HepG2 (cell line): ENCODE results near the gene PREX1. TPM values are rescaled to one million over a fixed set of nuclear protein-coding genes. Genes with fewer than 3 reads are reported as not detected.

Source experiments
- ATAC-seq: fragments of 200-7000 bp; cut with Tn5 transposase; 3 replicates; pipeline ENCODE4 v1.9.1; 2020; ENCODE audit warnings: mild to moderate bottlenecking, moderate library complexity
- BruUV-seq: library from RNA; stranded (reverse); fragments of 400-500 nt; replicated peaks from 2 replicates; lab custom pipeline; 2021; lab: Mats Ljungman, UMichigan
- CTCF ChIA-PET: fragments of 300-600 bp; formaldehyde crosslinking; extraction: SDS; loops from one replicate; lab custom pipeline; 2021; ENCODE audit warnings: low total read pairs, inconsistent platforms, low intra/inter-chr PET ratio; lab: Yijun Ruan, JAX
- POLR2A ChIA-PET: fragments of 350-600 bp; sonication (Branson Sonifier 250); formaldehyde crosslinking; loops from one replicate; lab custom pipeline; 2020; ENCODE audit warnings: antibody characterized with exemption, inconsistent platforms; lab: Yijun Ruan, JAX
- DNase-seq: peaks from one replicate; pipeline ENCODE4 v3.0.0-alpha.2; 2015; ENCODE audit warnings: low spot score
- FAIRE-seq: peaks from 3 replicates; lab custom pipeline; 2011; peaks lifted over from hg19 to GRCh38; lab: Jason Lieb, UNC
- H2AFZ ChIP-seq: one replicate; pipeline ENCODE4 v1.6.1; 2011; ENCODE audit warnings: low read length, inconsistent platforms
- H3K27ac ChIP-seq: fragments of 300-600 bp; 3 replicates; pipeline ENCODE4 v1.8.0; 2011; ENCODE audit warnings: mixed run types, mild to moderate bottlenecking, mixed read lengths, low read length, inconsistent platforms; ENCODE audit not compliant: insufficient read depth; ENCODE audit errors: extremely low read length
- H3K27me3 ChIP-seq, 2 experiments: fragments of 200-600 bp in 1 of 2; 2 replicates in 1 of 2; 3 replicates in 1 of 2; pipeline versions ENCODE4 v1.6.0 to v1.8.0; 2011; ENCODE audit warnings: low read length in 2 of 2, mild to moderate bottlenecking in 2 of 2, moderate library complexity in 2 of 2, inconsistent platforms in 1 of 2; ENCODE audit not compliant: insufficient read depth in 2 of 2, control insufficient read depth in 1 of 2
- H3K36me3 ChIP-seq, 2 experiments: fragments of 200-600 bp in 1 of 2; replicated peaks in 1 of 2; 2 replicates in 1 of 2; 3 replicates in 1 of 2; pipeline versions ENCODE4 v1.5.1 to v1.8.0; 2011; ENCODE audit warnings: low read length in 2 of 2, inconsistent platforms in 1 of 2; ENCODE audit not compliant: insufficient read depth in 2 of 2, control insufficient read depth in 1 of 2
- H3K4me1 ChIP-seq: 2 replicates; pipeline ENCODE4 v1.5.1; 2012; ENCODE audit warnings: low read length, inconsistent platforms; ENCODE audit not compliant: insufficient read depth
- H3K4me2 ChIP-seq: 2 replicates; pipeline ENCODE4 v1.6.0; 2011; ENCODE audit warnings: low read depth, low read length, inconsistent platforms
- H3K4me3 ChIP-seq, 3 experiments: fragments of 200-600 bp in 1 of 3; sonication (generic), shearing (Covaris generic) in 1 of 3; replicated peaks in 1 of 3; 2 replicates each; pipeline ENCODE4 v1.5.1; 2011 to 2016; ENCODE audit warnings: low read length in 3 of 3, inconsistent platforms in 2 of 3, low read depth in 2 of 3, mild to moderate bottlenecking in 2 of 3, control low read depth in 1 of 3, mixed read lengths in 1 of 3; ENCODE audit not compliant: insufficient read depth in 1 of 3
- H3K79me2 ChIP-seq: one replicate; pipeline ENCODE4 v1.6.1; 2011; ENCODE audit warnings: low read length, inconsistent platforms; ENCODE audit not compliant: insufficient read depth
- H3K9ac ChIP-seq: 2 replicates; pipeline ENCODE4 v1.6.0; 2011; ENCODE audit warnings: mild to moderate bottlenecking, low read depth, low read length, inconsistent platforms; ENCODE audit not compliant: insufficient read depth
- H3K9me3 ChIP-seq: 2 replicates; pipeline ENCODE4 v1.5.1; 2012; ENCODE audit warnings: mild to moderate bottlenecking, low read length
- H4K20me1 ChIP-seq: 2 replicates; pipeline ENCODE4 v1.6.0; 2011; ENCODE audit warnings: inconsistent platforms, mild to moderate bottlenecking, low read length, moderate library complexity; ENCODE audit not compliant: insufficient read depth
- ATF7 ChIP-seq, 2 experiments: fragments of 450-650 bp in 1 of 2; sonication (generic) in 1 of 2; formaldehyde crosslinking in 1 of 2; IDR thresholded peaks; 2 replicates each; pipeline versions ENCODE4 v1.4.0 to v1.6.1; 2016 to 2020; ENCODE audit warnings: antibody characterized with exemption in 1 of 2, mild to moderate bottlenecking in 1 of 2, missing genetic modification reagents in 1 of 2
- FOXK1 ChIP-seq: sonication (generic); formaldehyde crosslinking; IDR thresholded peaks from 2 replicates; pipeline ENCODE4 v1.4.0; 2020; ENCODE audit warnings: low read depth, missing genetic modification reagents, borderline replicate concordance
- HNRNPUL1 ChIP-seq: fragments of 200-400 bp; formaldehyde crosslinking; IDR thresholded peaks from 2 replicates; pipeline ENCODE4 v1.6.1; 2017; ENCODE audit warnings: low read depth, mild to moderate bottlenecking, low read length, moderate library complexity
- IRX3 ChIP-seq: sonication (generic); formaldehyde crosslinking; IDR thresholded peaks from 2 replicates; pipeline ENCODE4 v1.8.1; 2023; ENCODE audit warnings: mild to moderate bottlenecking, low read depth, missing genetic modification reagents, borderline replicate concordance
- KDM5B ChIP-seq: sonication (generic); formaldehyde crosslinking; IDR thresholded peaks from 2 replicates; pipeline ENCODE4 v1.4.0; 2020; ENCODE audit warnings: missing genetic modification reagents, mild to moderate bottlenecking, borderline replicate concordance
- MATR3 ChIP-seq: sonication (generic); formaldehyde crosslinking; IDR thresholded peaks from 2 replicates; pipeline ENCODE4 v1.4.0; 2020; ENCODE audit warnings: missing genetic modification reagents
- MLLT10 ChIP-seq: sonication (generic); formaldehyde crosslinking; IDR thresholded peaks from 2 replicates; pipeline ENCODE4 v1.4.0; 2020; ENCODE audit warnings: missing genetic modification reagents
- MZF1 ChIP-seq: sonication (generic); formaldehyde crosslinking; IDR thresholded peaks from 2 replicates; pipeline ENCODE4 v1.8.1; 2023; ENCODE audit warnings: mild to moderate bottlenecking, missing genetic modification reagents, borderline replicate concordance
- NFIB ChIP-seq: sonication (generic); formaldehyde crosslinking; IDR thresholded peaks from 2 replicates; pipeline ENCODE4 v1.9.0; 2021; ENCODE audit warnings: missing genetic modification reagents, mild to moderate bottlenecking, borderline replicate concordance
- NONO ChIP-seq, 2 experiments: fragments of 450-650 bp in 1 of 2; sonication (generic) in 1 of 2; formaldehyde crosslinking in 1 of 2; IDR thresholded peaks in 1 of 2; conservative IDR thresholded peaks in 1 of 2; 2 replicates each; pipeline versions ENCODE4 v1.6.1 to v1.8.0; 2017 to 2022; ENCODE audit warnings: mild to moderate bottlenecking in 1 of 2, missing genetic modification reagents in 1 of 2, moderate library complexity in 1 of 2
- PCBP2 ChIP-seq: fragments of 200-400 bp; formaldehyde crosslinking; optimal IDR thresholded peaks from 2 replicates; pipeline ENCODE3; 2018; ENCODE audit warnings: low read length, low read depth; ENCODE audit not compliant: poor library complexity, severe bottlenecking
- SMARCC2 ChIP-seq: fragments of 450-650 bp; IDR thresholded peaks from 2 replicates; pipeline ENCODE4 v1.6.1; 2017; ENCODE audit warnings: antibody characterized with exemption, mild to moderate bottlenecking
- SP1 ChIP-seq, 2 experiments: fragments of 450-650 bp in 1 of 2; sonication (generic) in 1 of 2; formaldehyde crosslinking in 1 of 2; IDR thresholded peaks; 2 replicates each; pipeline versions ENCODE4 v1.4.0 to v1.6.1; 2016 to 2020; ENCODE audit warnings: missing genetic modification reagents in 1 of 2
- ZNF629 ChIP-seq: sonication (generic); formaldehyde crosslinking; conservative IDR thresholded peaks from 2 replicates; pipeline ENCODE4 v1.5.0; 2020; ENCODE audit warnings: missing genetic modification reagents
- ZNF713 ChIP-seq: sonication (generic); formaldehyde crosslinking; IDR thresholded peaks from 2 replicates; pipeline ENCODE4 v1.4.0; 2020; ENCODE audit warnings: mild to moderate bottlenecking, missing genetic modification reagents
- ZNF777 ChIP-seq: sonication (generic); formaldehyde crosslinking; IDR thresholded peaks from 2 replicates; pipeline ENCODE4 v1.4.0; 2020; ENCODE audit warnings: missing genetic modification reagents
- ZNF781 ChIP-seq: sonication (generic); formaldehyde crosslinking; IDR thresholded peaks from 2 replicates; pipeline ENCODE4 v1.5.1; 2020; ENCODE audit warnings: borderline replicate concordance, mild to moderate bottlenecking, missing genetic modification reagents; ENCODE audit errors: not compliant biosample characterization
- WGBS: methylation state at CpG from one replicate; pipeline ENCODE4 v1.1.6; 2017; ENCODE audit warnings: low lambda C conversion rate; 5-methylcytosine and 5-hydroxymethylcytosine counted together
- in situ Hi-C: cut with HindIII; loops from 2 replicates; pipeline ENCODE4 v1.10.0; 2017; ENCODE audit warnings: low pct_unique_long_range_greater_than_20kb; ENCODE audit not compliant: extremely low pct_ligation_motif_present
- intact Hi-C: fragments of 100-400 bp; cut with micrococcal nuclease; formaldehyde crosslinking; loops from one replicate; pipeline ENCODE4 v1.10.0; 2022; ENCODE audit not compliant: unreplicated experiment
- polyA plus RNA-seq, 8 experiments: library from polyadenylated mRNA; depleted of rRNA in 3 of 8; stranded (reverse) in 7 of 8; unstranded in 1 of 8; fragments of >200 nt; fragmentation: Illumina TruSeq in 4 of 8; extraction: Trizol in 4 of 8; gene quantifications; 2 replicates each; pipeline versions ENCODE4 v1.2.1 to v1.2.3, GENCODE V29; 2011 to 2016; ENCODE audit warnings: low read depth in 4 of 8, missing spikeins in 1 of 8, mixed read lengths in 1 of 8; ENCODE audit not compliant: insufficient read depth in 1 of 8
- total RNA-seq, 5 experiments: library from RNA; depleted of rRNA; stranded (reverse); fragments of >200 nt; fragmentation: Illumina TruSeq; extraction: Trizol; gene quantifications; 2 replicates each; pipeline ENCODE4 v1.2.3, GENCODE V29; 2016; ENCODE audit warnings: low read depth in 1 of 5
- TF ChIP-seq, protein P1 (sequence below), 2 experiments: fragments of 450-650 bp in 1 of 2; sonication (generic) in 1 of 2; formaldehyde crosslinking; IDR thresholded peaks; 2 replicates each; pipeline versions ENCODE4 v1.5.0 to v1.8.0; 2020 to 2022; ENCODE audit warnings: mild to moderate bottlenecking in 1 of 2, missing genetic modification reagents in 1 of 2
- TF ChIP-seq, protein P2 (sequence below): IDR thresholded peaks from 2 replicates; pipeline ENCODE4 v1.6.1; 2016

The PREX1 gene
- total and polyA plus RNA-seq, 2 of the 13 experiments (the other 11 are each of a cell fraction or from before 2014, with no cell fraction given), result 0.02 to 0.04 TPM

DNA sequence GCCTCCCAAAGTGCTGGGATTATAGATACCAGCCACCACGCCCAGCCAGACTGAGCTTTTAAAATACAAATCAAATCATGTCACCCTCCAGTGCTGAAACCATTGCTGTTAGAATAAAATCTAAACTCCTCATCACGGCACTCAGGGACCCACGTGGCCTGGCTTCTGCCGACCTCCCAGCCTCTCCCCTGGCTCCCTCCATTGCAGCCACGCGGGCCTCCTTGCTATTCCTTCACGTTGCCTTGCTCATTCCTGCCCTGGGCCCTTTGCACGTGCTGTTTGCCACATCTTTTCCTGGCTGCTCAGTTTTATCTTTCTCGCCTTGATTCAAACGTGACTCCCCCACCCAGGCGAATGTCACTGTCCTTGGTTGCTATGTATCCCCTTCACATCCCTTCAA is 244.6 kb downstream of the PREX1 start:
- H3K36me3 ChIP-seq, result no peaks in the 10 kb centered on the region
- H3K9ac ChIP-seq, result no peak overlapping the region
- intact Hi-C loops (no loop called here), in situ Hi-C loops (no loop called here)
- ATAC-seq, result no peak
- H3K9me3 ChIP-seq, result no peaks in the 10 kb centered on the region
- H3K79me2 ChIP-seq, result no peaks in the 10 kb centered on the region
- ChIA-PET CTCF (no interaction called here), POLR2A (no interaction called here)
- no peak overlapping the region for H3K27ac ChIP-seq
- peaks cover 0 to 15% of the 10 kb centered on the region in 2 experiments; a peak in 3 of 5 replicates for H3K27me3 ChIP-seq
- no peaks in the 10 kb centered on the region for H4K20me1 ChIP-seq
- H3K4me1 ChIP-seq, result peaks cover 19% of the 10 kb centered on the region
- 53% methylated on average over 11 of the region's 11 CpGs for WGBS
- no TSS peak for BruUV-seq
- DNase-seq, result no peak
- H3K4me3 ChIP-seq, result no peak overlapping the region
- TF ChIP-seq, protein P1, sequence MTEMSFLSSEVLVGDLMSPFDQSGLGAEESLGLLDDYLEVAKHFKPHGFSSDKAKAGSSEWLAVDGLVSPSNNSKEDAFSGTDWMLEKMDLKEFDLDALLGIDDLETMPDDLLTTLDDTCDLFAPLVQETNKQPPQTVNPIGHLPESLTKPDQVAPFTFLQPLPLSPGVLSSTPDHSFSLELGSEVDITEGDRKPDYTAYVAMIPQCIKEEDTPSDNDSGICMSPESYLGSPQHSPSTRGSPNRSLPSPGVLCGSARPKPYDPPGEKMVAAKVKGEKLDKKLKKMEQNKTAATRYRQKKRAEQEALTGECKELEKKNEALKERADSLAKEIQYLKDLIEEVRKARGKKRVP (CRISPR knock-in tag; IDR thresholded peaks at IDR 0.05), result no peak
- no peak for TF ChIP-seq PCBP2
- TF ChIP-seq, protein P2, sequence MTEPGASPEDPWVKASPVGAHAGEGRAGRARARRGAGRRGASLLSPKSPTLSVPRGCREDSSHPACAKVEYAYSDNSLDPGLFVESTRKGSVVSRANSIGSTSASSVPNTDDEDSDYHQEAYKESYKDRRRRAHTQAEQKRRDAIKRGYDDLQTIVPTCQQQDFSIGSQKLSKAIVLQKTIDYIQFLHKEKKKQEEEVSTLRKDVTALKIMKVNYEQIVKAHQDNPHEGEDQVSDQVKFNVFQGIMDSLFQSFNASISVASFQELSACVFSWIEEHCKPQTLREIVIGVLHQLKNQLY (CRISPR knock-in tag), result no peak
- H2AFZ ChIP-seq, result no peak overlapping the region
- H3K4me2 ChIP-seq, result no peak overlapping the region
- no peak for FAIRE-seq

DNA sequence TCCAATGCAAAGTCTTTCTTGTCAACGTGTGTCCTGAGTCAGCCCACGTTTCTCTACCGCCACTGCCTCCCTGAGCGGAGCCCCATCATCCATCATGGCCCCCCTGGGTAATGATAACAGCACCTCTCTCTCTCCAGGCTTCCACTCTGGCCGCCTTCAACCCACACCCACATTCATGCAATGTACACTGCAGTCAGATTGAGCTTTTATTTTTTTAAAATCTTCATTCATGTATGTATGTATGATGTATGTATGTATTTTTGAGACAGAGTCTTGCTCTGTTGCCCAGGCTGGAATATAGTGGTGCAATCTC is 245.2 kb downstream of the PREX1 start:
- in situ Hi-C loops, result no loop called here
- H3K36me3 ChIP-seq, result no peaks in the 10 kb centered on the region
- no peaks in the 10 kb centered on the region for H3K9me3 ChIP-seq
- H3K4me3 ChIP-seq, result no peak overlapping the region
- intact Hi-C loops, result no loop called here
- H2AFZ ChIP-seq, result no peak overlapping the region
- ATAC-seq (no peak), FAIRE-seq (no peak), DNase-seq (no peak)
- H3K27me3 ChIP-seq, result peaks cover 1 to 15% of the 10 kb centered on the region in 2 experiments; a peak in 3 of 5 replicates
- no peaks in the 10 kb centered on the region for H4K20me1 ChIP-seq
- no peak overlapping the region for H3K9ac ChIP-seq
- ChIA-PET CTCF (no interaction called here), POLR2A (no interaction called here)
- H3K4me1 ChIP-seq, result peaks cover 19% of the 10 kb centered on the region
- no TSS peak for BruUV-seq
- no peaks in the 10 kb centered on the region for H3K79me2 ChIP-seq
- no peak overlapping the region for H3K4me2 ChIP-seq
- H3K27ac ChIP-seq, result no peak overlapping the region
- 31% methylated on average over 5 of the region's 5 CpGs for WGBS
- TF ChIP-seq MLLT10 (no peak), ATF7 (IDR thresholded peaks at IDR 0.05) (no peak), ATF7 (CRISPR knock-in tag; IDR thresholded peaks at IDR 0.05) (no peak), NFIB (no peak), MATR3 (CRISPR knock-in tag) (no peak), KDM5B (CRISPR knock-in tag) (no peak), SMARCC2 (no peak), FOXK1 (CRISPR knock-in tag) (no peak), SP1 (IDR thresholded peaks at IDR 0.05) (no peak), SP1 (CRISPR knock-in tag; IDR thresholded peaks at IDR 0.05) (no peak), ZNF777 (CRISPR knock-in tag) (no peak), MZF1 (no peak), ZNF781 (no peak), IRX3 (CRISPR knock-in tag) (no peak), ZNF629 (CRISPR knock-in tag) (no peak), HNRNPUL1 (no peak), ZNF713 (CRISPR knock-in tag) (no peak), NONO (IDR thresholded peaks at IDR 0.05) (no peak), NONO (CRISPR knock-in tag; conservative IDR thresholded peaks at IDR 0.05) (no peak)
